Measurements from ENCODE around the gene TTC33.

DNA sequence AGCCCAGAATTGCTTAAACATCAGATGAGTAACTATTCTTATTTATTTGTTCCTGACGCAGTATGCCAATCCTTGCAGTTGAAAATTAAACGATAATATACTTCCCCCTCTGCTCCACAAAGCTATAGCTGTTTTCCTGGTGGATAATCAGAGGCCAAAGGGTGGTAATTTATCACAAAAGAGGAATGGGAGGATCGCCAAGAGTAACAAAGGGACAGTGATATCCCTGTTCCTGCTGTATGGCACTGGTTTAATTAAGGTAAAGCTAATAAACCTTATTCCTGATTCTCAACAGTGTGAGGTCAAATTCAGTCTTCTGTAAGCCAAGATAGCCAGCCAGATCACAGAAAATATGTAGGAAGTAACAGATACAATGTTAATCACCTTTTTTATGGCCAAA is 109.5 kb downstream of the TTC33 start:
- no peak for TF ChIP-seq POLR2A (IDR thresholded peaks at IDR 0.05)
- TF ChIP-seq, protein P1, sequence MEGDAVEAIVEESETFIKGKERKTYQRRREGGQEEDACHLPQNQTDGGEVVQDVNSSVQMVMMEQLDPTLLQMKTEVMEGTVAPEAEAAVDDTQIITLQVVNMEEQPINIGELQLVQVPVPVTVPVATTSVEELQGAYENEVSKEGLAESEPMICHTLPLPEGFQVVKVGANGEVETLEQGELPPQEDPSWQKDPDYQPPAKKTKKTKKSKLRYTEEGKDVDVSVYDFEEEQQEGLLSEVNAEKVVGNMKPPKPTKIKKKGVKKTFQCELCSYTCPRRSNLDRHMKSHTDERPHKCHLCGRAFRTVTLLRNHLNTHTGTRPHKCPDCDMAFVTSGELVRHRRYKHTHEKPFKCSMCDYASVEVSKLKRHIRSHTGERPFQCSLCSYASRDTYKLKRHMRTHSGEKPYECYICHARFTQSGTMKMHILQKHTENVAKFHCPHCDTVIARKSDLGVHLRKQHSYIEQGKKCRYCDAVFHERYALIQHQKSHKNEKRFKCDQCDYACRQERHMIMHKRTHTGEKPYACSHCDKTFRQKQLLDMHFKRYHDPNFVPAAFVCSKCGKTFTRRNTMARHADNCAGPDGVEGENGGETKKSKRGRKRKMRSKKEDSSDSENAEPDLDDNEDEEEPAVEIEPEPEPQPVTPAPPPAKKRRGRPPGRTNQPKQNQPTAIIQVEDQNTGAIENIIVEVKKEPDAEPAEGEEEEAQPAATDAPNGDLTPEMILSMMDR (IDR thresholded peaks at IDR 0.05) = no peak
- no peak for TF ChIP-seq POLR2AphosphoS5 (IDR thresholded peaks at IDR 0.05)
- TF ChIP-seq EP300 (IDR thresholded peaks at IDR 0.05) = no peak

All from suprapubic skin (tissue), 4 donors.